ENCODE data around the gene FLOT2.
A peak's percentile ranks its signal among the peaks of the same experiment; 100 is the strongest.
"Not testable (repeated sequence)": the region's sequence is repeated elsewhere in the genome, so short reads cannot be mapped to it uniquely, and the experiment has no call there.

FLOT2 gene

DNA sequence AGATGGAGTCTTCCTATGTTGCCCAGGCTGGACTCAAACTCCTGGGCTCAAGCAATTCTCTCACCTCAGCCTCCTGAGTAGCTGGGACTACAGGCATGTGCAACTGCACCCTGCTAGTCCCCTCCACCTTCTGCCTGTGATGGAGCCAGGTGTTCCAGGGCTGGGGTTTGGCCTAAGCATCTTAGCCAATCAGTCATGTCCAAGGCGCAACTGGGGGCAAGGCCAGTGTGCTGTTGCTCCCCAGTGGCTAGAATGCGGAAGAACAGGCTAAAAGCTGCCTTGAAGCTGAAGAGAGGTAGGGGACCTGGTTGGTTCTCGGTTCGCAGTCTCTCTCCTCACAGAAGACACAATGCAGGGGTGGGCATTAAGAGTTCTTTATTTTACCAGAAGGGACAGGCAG lies 18.6 kb downstream of the FLOT2 start:
- DNase-seq (ENCODE audit: insufficient read length, low spot score) (peak; percentile 70), FAIRE-seq (peak; percentile 91)
- TF ChIP-seq POU2F2 (IDR thresholded peaks at IDR 0.05; ENCODE audit: low read depth, low read length) = no peak
- no peak for TF ChIP-seq SPI1 (IDR thresholded peaks at IDR 0.05; ENCODE audit: low read depth, low read length)
- TF ChIP-seq PAX5 (IDR thresholded peaks at IDR 0.05; ENCODE audit: insufficient read depth, low read length, severe bottlenecking) = no peak

DNA sequence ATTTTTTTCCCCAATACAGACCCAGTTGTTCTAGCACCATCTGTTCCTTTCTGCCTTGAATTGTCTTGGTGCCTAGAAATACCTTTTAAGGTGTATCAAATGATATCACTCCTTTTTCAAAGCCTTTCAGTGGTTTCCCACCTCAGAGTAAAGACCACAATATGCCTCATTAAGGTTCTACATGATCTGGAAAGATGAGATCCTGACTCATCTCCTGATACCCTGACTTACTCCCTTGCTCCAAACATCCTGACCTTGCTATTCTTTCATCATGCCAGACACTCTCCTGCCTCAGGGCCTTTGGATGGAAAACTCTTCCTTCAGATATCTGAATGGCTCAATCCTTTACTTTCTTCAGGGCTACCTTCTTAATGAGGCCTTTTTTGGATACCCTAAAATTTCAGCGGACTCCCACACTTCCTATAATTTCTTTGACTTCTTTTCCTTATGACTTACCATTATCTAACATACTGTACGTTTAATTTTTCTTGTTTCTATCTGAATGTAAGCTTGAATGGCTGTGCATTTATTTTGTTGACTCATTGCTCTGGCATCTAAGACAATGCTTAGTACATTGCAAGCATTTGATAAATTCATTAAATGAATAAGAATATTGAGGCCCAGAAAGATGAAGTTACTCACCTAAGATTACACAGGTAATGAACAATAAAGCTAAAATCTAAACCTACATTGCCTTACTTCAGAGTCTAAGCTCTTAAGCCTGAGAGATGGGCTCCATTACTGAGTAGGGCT lies 19.2 kb downstream of the FLOT2 start:
- FAIRE-seq = no peak
- TF ChIP-seq SPI1 (IDR thresholded peaks at IDR 0.05; ENCODE audit: low read depth, low read length) (no peak), POLR2A (IDR thresholded peaks at IDR 0.05; ENCODE audit: low read depth, low read length) (no peak), PAX5 (IDR thresholded peaks at IDR 0.05; ENCODE audit: insufficient read depth, low read length, severe bottlenecking) (no peak), POLR2AphosphoS5 (IDR thresholded peaks at IDR 0.05; ENCODE audit: low read depth, low read length) (no peak), TAF1 (IDR thresholded peaks at IDR 0.05; ENCODE audit: low read depth, low read length) (no peak)
- DNase-seq (ENCODE audit: insufficient read length, low spot score) = no peak

DNA sequence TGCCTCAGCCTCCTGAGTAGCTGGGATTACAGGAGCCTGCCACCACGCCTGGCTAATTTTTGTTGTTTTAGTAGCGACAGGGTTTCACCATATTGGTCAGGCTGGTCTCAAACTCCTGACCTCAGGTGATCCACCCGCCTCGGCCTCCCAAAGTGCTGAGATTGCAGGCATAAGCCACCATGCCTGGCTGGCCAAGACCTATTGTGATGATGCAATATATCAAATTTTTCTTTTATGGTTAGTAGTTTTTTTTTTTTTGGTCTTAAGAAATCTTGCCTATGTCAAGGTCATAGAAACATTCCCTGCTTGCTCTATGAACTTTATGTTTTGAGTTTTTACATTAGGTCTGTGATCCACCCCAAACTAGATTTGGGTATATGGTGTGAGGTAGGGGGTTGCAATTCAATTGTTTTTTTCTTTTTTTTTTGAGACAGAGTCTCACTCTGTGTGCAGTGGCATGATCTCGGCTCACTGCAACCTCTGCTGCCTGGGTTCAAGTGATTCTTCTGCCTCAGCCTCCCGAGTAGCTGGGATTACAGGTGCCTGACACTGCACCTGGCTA lies 20.3 kb downstream of the FLOT2 start:
- not testable (repeated sequence) for FAIRE-seq; DNase-seq (ENCODE audit: insufficient read length, low spot score)

DNA sequence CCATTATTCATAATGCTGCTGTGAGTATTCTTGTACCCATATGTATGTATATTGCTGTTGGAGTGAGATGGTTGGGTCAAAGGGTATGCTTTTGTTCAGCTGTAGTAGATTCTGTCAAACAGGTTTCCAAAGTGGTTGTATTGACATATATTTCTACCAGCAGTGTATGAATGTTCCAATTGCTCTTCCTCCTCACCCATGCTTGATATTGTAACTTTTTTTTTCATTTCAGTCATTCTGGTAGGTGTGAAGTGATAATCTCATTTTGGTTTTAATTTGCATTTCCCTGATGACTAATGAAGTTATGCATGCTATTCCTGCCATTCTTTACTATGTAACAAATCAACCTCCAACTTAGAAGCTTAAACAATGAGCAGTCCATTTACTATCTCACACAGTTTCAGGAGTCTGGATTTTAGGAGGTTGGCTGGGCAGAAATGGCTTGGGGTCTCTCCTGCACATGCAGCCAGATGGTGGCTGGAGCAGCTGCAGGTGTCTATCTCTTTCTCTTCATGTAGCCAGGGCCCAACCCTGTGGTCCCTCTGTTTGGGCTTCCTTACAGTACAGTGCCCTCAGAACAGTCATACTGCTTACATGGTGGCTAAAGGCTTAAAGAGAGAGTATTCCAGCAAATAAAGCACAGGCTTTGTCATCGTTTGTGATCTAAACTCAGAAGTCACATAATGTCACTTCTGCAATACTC lies 21.5 kb downstream of the FLOT2 start:
- DNase-seq (ENCODE audit: insufficient read length, low spot score) (no peak), FAIRE-seq (no peak)
- TF ChIP-seq POLR2AphosphoS5 (IDR thresholded peaks at IDR 0.05; ENCODE audit: low read depth, low read length) (no peak), PAX5 (IDR thresholded peaks at IDR 0.05; ENCODE audit: insufficient read depth, low read length, severe bottlenecking) (no peak), SPI1 (IDR thresholded peaks at IDR 0.05; ENCODE audit: low read depth, low read length) (no peak), TAF1 (IDR thresholded peaks at IDR 0.05; ENCODE audit: low read depth, low read length) (no peak), POLR2A (IDR thresholded peaks at IDR 0.05; ENCODE audit: low read depth, low read length) (no peak), POU2F2 (IDR thresholded peaks at IDR 0.05; ENCODE audit: low read depth, low read length) (no peak)

DNA sequence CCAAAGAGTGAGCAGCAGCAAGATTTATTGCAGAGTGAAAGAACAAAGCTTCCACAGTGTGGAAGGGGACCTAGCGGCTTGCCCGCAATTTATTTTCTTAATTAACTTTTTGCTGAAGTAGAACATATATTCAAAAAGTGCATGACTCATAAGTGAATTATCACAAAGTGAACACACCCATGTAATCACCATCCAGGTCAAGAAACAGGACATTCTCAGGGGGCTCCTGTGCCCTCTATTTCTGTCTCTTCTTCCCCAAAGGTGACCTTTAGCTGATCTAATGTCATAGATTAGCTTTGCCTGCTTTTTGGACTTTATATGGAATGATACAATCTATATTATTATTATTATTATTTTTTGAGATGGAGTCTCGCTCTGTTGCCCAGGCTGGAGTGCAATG lies 22.8 kb downstream of the FLOT2 start:
- no peak for FAIRE-seq

DNA sequence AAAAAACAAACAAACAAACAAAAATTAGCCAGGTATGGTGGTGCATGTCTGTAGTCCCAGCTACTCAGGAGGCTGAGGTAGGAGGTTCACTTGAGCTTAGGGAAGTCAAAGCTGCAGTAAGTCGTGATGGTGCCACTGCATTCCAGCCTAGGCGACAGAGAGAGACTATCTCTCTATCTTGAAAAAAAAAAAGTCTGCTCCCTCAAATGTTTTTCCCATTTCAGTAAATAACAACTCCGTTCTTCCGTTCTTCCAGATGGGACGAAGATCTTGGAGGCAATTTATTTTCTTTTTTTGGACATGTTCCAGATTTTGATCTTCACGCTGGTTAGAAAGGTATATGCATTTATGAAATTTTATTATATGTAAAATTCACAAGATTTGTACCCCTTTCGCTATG lies 23.7 kb downstream of the FLOT2 start:
- TF ChIP-seq TAF1 (IDR thresholded peaks at IDR 0.05; ENCODE audit: low read depth, low read length) (no peak), POLR2AphosphoS5 (IDR thresholded peaks at IDR 0.05; ENCODE audit: low read depth, low read length) (no peak), POU2F2 (IDR thresholded peaks at IDR 0.05; ENCODE audit: low read depth, low read length) (no peak), PAX5 (IDR thresholded peaks at IDR 0.05; ENCODE audit: insufficient read depth, low read length, severe bottlenecking) (no peak), POLR2A (IDR thresholded peaks at IDR 0.05; ENCODE audit: low read depth, low read length) (no peak), SPI1 (IDR thresholded peaks at IDR 0.05; ENCODE audit: low read depth, low read length) (no peak)
- DNase-seq (ENCODE audit: insufficient read length, low spot score) = no peak
- no peak for FAIRE-seq

More for the DNA sequence above, 22.8 kb downstream of the FLOT2 start:
- no peak for TF ChIP-seq SPI1 (IDR thresholded peaks at IDR 0.05; ENCODE audit: low read depth, low read length)
- no peak for TF ChIP-seq POLR2AphosphoS5 (IDR thresholded peaks at IDR 0.05; ENCODE audit: low read depth, low read length)
- no peak for TF ChIP-seq POU2F2 (IDR thresholded peaks at IDR 0.05; ENCODE audit: low read depth, low read length)
- no peak for TF ChIP-seq POLR2A (IDR thresholded peaks at IDR 0.05; ENCODE audit: low read depth, low read length)
- no peak for TF ChIP-seq TAF1 (IDR thresholded peaks at IDR 0.05; ENCODE audit: low read depth, low read length)
- TF ChIP-seq PAX5 (IDR thresholded peaks at IDR 0.05; ENCODE audit: insufficient read depth, low read length, severe bottlenecking) = no peak
- no peak for DNase-seq (ENCODE audit: insufficient read length, low spot score)

DNA sequence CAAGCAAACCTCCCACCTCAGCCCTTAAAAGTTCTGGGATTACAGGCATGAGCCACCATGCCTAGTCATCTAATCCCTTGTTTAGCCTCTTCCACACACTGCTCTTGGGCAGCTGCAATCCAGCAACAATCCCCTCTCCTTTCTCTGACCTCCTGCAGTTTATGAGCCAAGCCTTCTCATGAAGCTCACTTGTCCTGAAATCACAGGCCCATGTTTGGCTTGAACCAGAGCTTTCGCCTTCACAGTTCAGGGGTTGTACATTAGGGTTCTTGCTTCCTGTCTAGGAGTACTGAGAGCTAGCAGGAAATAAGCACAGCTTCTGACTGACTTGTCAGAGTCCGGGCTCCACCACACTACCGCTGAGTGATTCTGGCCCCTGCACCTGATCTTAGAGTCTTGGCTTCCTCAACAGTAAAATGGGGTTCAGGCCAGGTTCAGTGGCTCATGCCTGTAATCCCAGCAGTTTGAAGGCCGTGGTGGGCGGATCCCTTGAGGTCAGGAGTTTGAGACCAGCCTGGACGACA lies 26.4 kb downstream of the FLOT2 start:
- TF ChIP-seq TAF1 (IDR thresholded peaks at IDR 0.05; ENCODE audit: low read depth, low read length) (peak; percentile 65; the same call in 1 of the 2 replicates), SPI1 (IDR thresholded peaks at IDR 0.05; ENCODE audit: low read depth, low read length) (0 out of 2 replicates have a peak, but pooled peaks have one; percentile 31), POLR2A (IDR thresholded peaks at IDR 0.05; ENCODE audit: low read depth, low read length) (peak; percentile 64; the same call in 1 of the 2 replicates), POU2F2 (IDR thresholded peaks at IDR 0.05; ENCODE audit: low read depth, low read length) (0 out of 2 replicates have a peak, but pooled peaks have one; percentile 39), PAX5 (IDR thresholded peaks at IDR 0.05; ENCODE audit: insufficient read depth, low read length, severe bottlenecking) (peak; percentile 18), POLR2AphosphoS5 (IDR thresholded peaks at IDR 0.05; ENCODE audit: low read depth, low read length) (0 out of 2 replicates have a peak, but pooled peaks have one; percentile 27)
- DNase-seq (ENCODE audit: insufficient read length, low spot score) (peak; percentile 64), FAIRE-seq (peak; percentile 95)

DNA sequence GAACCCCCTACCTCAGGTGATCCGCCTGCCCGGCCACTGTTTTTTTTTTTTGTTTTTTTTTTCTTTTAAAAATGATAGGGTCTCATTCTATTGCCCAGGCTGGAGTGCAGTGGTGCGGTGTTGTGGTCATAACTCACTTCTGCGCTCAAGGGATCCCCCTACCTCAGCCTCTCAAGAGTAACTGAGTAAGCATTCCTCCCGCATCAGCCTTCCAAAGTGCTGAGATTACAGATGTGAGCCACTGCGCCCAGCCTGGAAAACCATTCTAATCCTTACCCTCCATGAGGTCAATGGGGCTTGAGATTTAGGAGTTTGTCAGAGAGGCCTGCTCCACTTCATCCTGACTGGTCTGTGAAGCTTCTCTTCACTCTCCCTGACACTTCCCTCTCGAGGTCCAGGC lies 30.3 kb downstream of the FLOT2 start:
- FAIRE-seq (no peak), DNase-seq (ENCODE audit: insufficient read length, low spot score) (no peak)
- TF ChIP-seq POU2F2 (IDR thresholded peaks at IDR 0.05; ENCODE audit: low read depth, low read length) (no peak), SPI1 (IDR thresholded peaks at IDR 0.05; ENCODE audit: low read depth, low read length) (no peak), TAF1 (IDR thresholded peaks at IDR 0.05; ENCODE audit: low read depth, low read length) (no peak), PAX5 (IDR thresholded peaks at IDR 0.05; ENCODE audit: insufficient read depth, low read length, severe bottlenecking) (no peak), POLR2A (IDR thresholded peaks at IDR 0.05; ENCODE audit: low read depth, low read length) (no peak), POLR2AphosphoS5 (IDR thresholded peaks at IDR 0.05; ENCODE audit: low read depth, low read length) (no peak)

DNA sequence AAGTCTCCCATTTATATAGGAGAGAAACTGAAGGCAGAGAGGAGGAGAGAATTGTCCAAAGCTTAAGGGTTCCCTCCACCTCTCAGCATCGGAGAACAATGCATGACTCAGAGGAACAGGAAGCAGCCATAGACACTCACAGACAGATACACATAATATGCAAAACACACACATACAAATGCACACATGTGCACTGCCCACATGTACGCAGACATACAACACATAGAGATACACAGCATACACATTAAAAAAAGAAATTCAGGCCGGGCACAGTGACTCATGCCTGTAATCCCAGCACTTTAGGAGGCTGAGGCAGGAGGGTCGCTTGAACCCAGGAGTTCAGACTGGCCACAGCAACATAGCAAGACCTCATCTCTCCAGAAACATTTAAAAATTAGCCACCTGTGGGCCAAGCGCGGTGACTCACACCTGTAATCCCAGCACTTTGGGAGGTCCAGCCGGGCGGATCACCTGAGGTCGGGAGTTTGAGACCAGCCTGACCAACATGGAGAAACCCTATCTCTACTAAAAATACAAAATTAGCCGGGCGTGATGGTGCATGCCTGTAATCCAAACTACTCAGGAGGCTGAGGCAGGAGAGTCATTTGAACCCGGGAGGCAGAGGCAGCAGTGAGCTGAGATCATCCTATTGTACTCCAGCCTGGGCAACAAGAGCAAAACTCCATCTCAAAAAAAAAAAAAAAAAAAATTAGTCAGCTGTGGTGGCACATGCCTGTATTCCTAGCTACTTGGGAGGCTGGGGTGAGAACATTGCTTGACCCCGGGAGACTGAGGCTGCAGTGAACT lies 31.4 kb downstream of the FLOT2 start:
- peak; percentile 83 for FAIRE-seq
- DNase-seq (ENCODE audit: insufficient read length, low spot score) = no peak
- TF ChIP-seq SPI1 (IDR thresholded peaks at IDR 0.05; ENCODE audit: low read depth, low read length) (peak; percentile 68), POLR2A (IDR thresholded peaks at IDR 0.05; ENCODE audit: low read depth, low read length) (no peak), POLR2AphosphoS5 (IDR thresholded peaks at IDR 0.05; ENCODE audit: low read depth, low read length) (no peak), POU2F2 (IDR thresholded peaks at IDR 0.05; ENCODE audit: low read depth, low read length) (peak; percentile 92), PAX5 (IDR thresholded peaks at IDR 0.05; ENCODE audit: insufficient read depth, low read length, severe bottlenecking) (no peak), TAF1 (IDR thresholded peaks at IDR 0.05; ENCODE audit: low read depth, low read length) (0 out of 2 replicates have a peak, but pooled peaks have one; percentile 12)

Data from GM12891 (cell line).